ENCODE results near the gene RNASEH1.

DNA sequence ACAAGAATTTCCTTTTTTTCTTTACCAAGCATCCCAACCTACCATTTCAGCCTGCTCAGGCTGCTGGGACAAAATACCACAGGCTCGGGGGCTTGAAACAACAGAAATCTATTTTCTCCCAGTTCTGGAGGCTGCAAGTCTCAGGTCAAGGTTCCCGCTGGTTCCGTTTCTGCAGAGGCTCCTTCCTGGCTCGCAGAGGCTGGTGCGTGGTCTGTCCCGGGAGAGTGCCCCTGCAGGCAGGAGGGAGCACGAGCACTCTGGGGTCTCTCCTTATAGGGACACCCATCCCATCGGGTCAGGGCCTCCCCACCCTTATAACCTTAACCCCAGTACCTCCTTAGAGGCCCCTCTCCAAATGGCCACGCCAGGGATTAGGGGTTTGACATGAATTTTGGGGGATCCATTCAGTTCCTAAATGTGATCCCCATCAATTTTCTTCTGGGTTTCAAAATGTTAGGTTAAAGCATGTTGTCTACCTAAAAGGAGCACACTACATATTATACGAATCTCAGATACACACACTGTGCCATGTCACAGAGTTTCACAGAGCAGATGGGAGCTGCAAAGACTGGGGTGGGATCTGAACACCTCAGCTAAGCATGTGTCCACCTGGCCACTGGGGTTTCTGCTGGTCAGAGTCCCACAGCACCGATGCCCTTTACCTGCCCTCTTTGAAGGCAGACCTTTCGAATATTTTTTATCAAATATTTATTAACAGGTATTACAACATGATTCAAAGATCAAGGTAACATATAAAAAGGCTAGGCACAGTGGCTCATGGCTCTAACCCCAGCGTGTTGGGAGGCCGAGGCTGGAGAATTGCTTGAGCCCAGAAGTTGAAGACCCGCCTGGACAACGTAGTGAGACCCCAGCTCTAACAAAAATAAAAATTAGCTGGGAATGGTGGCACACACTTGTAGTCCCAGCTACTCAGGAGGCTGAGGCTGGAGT is 21.2 kb downstream of the RNASEH1 start:
- TF ChIP-seq CTCF (IDR thresholded peaks at IDR 0.05): no peak
- no peak for TF ChIP-seq POLR2AphosphoS5 (IDR thresholded peaks at IDR 0.05)
